ENCODE results near the gene FUT6.

The FUT6 gene

DNA sequence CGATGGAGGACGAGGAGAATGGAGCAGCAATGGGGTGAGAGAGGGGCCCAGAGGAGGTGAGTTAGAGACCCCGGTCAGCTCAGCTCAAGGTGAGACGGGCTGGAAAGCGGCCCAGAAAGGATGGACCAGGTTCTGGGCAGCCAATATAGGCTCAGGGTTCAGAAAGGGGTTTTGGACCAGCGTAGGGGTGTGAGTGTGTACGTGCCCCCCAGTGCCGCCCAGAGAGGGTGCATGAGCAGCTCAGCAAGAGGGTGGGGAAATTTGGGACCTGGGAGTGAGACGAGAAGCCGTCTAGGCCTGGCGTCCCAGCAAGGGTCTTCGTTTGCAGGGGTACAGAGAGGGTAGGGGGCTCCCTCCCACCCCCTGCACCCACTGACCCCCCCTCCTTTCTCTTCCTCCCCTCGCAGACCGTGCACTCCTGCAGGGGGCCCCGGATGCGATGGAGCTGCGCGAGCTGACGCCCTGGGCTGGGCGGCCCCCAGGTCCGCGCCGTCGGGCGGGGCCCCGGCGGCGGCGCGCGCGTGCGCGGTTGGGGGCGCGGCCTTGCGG is 12.1 kb downstream of the FUT6 start:
- no peak for DNase-seq

DNA sequence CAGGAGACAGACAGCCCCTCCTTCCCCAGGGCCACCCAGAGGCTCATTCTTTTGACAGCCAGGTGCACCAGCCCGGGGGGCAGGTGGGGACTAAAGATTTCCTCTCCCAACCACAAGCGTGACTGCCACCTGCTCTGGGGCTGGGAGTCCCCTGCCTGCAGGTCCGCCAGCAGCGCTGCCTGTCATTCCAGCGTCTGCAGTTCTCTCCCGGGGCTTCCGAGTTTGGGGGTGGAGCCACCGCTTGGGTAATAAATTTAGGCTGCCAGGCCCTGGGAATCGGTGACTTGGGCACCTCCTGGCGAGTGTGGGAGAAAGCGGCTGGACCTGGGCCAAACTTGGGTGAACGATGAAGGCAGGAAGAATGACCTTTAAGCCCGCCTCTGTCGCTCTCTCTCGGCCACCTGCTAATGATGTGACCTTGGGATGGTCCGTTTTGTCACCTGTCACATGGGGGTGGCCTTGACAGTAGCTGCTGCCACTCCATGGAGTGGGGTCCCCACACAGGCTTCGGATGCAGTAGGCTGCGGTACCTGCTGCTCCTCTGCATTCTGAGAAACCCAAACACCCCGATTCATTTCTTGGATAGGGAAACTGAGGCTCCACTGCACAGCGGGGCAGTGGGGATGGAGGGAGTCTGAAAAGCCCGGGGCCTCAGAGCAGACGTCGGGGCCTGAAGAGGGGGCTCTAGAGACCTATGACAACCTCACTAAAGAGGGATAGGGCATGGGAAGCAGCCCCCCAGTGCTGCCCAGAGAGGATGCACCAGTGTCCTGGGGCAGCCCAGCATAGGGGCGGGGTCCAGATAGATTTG is 12.8 kb downstream of the FUT6 start:
- DNase-seq, result no peak

DNA sequence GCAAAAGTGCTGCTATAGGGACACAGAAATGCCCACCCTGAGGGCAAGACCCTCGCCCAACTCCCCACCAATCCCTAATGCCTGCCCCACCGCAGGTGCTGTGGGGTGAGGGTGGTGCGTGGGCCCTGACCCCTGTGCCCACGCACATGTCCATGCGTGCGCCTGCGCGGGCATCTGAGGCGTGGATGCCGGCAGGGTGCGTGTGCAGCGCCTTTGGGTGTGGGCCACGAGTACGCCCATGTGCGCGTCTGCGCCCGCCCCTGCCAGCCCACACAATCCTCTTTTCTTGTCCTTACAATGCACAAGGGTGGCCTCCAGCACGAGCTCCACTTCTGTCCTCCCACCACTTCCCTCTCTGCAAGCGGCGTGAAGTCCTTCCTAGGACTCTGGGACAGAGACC is 14.3 kb downstream of the FUT6 start:
- no peak for DNase-seq

DNA sequence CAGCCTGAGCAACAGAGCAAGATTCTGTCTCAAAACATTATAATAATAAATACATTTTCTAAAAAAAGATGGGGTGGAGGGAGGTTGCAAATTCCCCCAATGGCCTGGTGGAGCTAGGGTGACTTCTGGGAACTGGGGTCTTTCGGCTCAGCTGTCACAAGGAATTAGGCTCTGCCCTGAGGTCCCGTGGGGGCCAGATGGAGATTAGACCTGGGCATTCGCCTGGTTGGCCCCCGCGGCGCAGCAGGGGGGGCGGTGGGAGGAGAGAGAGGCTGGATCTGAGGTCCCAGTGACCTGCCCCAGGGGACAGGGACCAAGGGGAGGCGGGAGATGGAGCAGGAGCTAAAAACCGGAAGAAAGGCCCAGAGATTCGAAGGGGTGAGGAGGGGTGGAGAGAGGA is 14.8 kb downstream of the FUT6 start:
- no peak for DNase-seq

DNA sequence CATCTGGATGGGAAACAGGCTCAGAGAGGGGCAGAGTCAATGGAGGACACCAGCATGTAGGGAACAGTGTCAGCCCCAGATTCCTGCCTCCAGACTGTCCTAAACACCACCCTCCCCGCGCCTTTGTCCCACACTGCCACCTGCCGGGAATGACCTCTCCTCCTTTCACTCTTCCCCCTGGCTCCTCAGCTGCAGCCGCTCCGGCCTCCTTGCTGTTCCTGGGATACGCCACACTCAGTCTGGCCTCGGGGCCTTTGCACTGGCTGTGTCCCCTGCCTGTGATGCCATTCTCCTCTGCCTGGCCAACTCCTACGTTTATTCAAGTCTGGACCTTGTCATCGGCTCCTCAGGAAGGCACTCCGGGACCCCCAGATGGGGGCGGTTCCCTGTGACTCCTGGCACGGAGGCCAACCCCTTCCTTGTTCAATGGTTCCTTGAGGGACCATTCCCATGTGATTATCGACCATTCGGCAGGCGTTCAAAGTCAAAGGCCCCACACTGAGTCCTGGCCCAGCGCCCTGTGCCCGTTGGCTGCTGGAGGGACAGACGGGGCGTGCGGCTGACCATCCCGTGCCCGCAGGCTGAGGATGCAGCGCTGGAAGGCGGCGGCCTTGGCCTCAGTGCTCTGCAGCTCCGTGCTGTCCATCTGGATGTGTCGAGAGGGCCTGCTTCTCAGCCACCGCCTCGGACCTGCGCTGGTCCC is 15.8 kb downstream of the FUT6 start:
- DNase-seq, result no peak

DNA sequence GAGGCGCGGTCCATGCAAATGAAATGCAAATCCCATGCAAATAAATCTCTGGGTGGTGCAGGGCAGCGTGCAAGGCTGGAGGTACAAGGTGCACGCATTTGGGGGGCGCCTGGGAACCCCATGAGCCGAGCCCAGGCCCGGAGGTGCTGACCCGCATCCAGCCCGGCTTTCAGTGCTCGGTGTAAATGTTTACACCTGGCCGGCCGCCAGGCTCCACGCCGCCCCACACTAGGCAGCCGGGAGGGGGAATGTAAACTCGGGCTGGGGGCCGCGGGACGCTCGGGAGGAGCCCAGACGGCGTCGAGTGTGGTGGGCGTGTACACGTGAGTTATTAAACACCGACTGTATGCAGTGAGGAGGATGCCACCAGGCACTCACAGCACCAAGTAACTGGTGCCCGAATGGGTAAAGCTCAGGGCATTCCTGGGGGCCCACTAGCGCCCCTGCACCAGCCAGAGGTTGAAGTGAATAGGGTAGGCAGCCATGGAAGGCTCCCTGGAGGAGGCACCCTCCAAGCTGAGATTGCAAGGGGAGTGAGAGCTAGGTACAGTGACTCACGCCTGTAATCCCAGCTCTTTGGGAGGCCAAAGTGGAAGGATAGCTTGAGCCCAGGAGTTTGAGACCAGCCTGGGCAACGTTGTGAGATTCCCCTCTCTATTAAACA is 17.2 kb downstream of the FUT6 start:
- DNase-seq, result no peak

DNA sequence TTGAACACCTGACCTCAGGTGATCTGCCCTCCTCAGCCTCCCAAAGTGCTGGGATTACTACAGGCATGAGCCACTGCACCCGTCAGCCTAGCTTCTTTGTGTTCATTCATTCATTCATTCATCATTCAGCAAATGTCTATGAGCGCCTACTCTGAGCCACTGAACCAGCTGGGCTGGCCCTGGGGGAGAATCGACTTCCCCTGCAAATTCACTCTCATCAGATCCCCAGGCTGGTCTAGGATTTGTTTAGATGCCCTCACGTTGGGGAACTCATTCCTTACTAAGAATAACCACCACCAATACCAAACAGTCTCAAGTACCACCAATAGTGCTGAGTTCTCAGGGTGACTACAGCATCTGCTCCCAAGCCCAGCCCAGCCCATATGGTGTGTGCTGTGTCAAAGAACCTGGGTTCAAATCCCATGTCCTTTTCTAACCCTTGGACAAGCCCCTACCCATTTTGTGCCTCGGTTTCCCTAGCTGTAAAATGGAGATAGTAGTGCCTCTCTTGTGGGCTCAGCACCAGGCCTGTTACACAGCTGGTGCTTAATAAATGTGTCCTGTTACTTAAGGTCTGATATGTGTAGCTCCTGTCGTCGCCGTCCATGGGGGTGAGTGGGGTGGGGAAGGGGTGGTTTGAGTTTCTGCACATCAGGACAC is 17.9 kb downstream of the FUT6 start:
- no peak for DNase-seq

DNA sequence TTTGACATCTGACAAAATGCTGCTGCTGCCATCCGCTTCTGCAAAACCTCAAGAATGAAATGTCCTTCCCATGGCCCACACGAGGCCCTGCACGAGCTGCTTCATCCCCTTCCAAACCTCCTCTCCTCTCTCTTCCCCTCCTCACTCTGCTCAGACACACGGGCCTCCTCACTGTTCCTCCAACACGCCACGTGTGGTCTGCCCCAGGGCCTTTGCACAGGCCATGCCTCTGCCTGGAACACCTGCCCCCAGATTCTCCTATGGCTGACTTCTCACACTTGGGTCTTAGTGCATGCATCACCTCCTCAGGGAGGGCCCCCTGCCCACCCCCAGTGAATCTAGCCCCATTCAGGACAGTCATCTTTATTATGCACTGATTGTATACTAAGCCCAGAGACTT is 18.7 kb downstream of the FUT6 start:
- no peak for DNase-seq

DNA sequence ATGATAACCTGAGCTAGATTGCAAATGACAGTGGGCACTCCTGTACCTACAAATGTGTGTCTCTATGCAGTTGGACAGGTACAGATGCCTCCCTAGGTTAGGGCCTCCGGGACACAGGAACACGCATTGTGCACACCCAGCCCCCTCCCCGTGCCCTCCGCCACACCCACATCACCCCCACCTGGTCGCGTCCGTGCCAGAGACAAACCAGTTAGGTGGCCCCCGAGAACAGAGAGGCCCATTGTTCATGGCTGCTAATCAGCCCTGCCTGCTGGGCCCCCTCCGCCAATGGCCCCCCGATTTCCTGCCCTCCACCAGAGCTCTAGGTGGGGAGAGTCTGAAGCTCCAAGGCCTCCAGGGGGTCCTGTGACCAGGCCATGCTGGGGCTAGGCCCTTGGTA is 20.9 kb downstream of the FUT6 start:
- no peak for DNase-seq

DNA sequence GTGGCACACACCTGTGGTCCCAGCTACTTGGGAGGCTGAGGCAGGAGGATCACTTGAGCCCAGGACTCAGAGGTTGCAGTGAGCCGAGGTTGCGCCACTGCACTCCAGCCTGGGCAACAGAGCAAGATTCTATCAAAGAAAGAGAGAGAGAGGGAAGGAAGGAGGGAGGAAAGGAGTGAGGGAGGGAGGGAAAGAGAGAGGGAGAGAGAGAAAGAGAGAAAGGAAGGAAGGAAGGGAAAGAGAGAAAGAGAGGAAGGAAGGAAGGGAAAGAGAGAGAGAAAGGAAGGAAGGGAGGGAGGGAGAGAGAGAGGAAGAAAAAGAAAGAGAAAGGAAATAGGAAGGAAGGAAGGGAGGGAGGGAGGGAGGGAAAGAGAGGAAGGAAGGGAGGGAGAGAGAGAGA is 22.3 kb downstream of the FUT6 start:
- DNase-seq, result no peak

DNA sequence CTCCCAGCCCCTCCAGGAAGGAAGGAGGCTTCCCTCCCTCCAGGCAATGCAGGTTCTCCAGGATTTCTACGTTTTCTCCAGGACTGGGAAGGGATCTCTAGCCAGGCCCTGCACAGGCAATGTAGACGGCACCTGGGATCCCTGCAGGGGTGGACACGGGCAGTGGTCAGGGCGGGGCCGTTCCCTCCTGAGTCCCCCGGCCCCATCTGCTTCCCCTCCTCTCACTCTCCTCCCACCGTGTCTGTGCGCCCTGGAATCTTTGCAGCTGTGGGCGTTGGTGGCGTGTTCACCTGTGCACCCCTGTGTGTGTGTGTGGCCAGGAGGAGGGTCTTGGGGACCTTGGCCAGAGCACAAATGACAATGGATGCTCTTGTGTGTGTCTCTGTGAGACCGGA is 24.7 kb downstream of the FUT6 start:
- no peak for DNase-seq

DNA sequence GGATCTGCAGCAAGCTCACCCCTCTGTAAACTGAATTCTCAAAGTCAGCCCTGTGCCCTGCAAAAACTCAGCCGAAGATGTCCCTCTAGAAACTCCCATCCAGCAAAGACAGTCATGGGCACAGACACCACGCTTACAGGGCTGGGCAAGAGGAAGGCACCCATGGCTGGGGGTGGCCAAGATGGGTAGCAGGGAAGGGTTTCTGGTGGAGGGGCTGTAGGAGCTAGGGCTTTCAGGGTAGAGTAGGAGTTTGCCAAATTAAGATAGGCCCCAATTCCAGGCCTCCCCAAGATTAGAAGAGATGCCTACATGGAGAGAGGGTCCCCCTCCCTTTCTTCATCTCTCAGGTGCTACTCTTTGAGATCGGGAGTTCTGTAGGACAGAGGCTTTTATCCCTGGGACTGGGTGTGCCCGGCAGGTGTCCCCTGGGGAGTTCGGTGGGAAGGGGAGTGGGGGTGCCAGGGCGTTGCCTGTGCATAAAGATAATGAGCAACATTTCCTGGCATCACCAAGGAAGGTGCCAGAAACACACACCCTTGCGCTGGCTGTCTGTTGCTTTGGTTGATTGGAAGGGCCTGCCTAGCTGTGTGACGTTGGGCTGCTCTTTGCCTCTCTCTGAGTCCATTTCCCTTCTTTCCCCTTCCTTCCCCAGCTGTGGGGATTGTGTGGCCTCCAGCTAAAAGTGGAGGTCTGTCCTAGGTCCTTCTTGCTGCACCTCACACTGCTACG is 25.2 kb downstream of the FUT6 start:
- no peak for DNase-seq

DNA sequence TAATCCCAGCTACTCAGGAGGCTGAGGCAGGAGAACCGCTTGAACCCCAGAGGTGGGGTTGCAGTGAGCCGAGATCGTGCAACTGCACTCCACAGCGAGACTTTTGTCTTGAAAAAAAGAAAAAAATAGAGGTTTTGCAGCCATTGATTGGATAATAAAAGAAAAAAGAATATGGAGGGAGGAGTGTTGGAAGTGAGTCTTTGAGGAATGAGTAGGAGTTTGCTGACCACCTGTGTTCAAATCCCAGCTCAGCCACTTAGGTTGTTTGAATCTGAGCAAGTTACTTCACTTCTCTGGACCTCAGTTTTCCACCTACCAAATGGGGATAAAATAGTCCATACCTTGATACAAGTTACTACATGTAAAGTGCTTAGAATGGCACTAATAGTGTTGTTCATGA is 28.4 kb downstream of the FUT6 start:
- DNase-seq, result no peak

DNA sequence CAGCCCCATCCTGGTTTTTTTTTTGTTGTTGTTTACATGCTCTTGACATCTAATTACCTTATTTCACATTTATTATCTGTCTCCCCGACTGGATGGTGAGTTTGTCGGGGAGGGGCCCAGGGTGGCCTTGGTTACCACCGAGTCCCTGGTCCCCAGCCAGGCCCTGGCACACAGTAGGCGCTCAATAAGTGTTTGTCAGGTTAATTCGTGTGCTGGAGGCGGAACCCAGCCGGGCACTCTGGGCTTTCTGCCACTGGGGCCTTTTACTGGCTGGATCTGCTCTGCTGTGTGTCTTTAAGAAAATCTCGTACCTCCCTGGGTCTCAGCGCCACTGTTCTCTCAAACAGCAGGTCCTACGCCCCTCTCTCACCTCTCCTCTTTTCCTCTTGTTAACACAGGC is 30.0 kb downstream of the FUT6 start:
- DNase-seq, result no peak

DNA sequence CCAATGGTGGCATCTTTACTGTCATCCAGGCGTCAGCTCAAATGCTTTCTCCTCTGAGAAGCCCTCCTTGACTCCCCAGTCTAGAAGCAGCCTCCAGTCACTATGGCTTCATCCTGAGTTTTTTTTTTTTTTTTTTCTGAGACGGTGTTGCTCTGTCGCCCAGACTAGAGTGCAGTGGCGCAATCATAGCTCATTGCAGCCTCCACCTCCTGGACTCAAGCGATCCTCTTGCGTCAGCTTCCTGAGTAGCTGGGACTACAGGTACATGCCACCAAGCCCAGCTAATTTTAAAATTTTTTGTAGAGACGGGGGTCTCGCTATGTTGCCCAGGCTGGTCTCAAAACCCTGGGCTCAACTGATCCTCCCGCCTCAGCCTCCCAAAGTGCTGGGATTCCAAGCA is 30.4 kb downstream of the FUT6 start:
- no peak for DNase-seq

DNA sequence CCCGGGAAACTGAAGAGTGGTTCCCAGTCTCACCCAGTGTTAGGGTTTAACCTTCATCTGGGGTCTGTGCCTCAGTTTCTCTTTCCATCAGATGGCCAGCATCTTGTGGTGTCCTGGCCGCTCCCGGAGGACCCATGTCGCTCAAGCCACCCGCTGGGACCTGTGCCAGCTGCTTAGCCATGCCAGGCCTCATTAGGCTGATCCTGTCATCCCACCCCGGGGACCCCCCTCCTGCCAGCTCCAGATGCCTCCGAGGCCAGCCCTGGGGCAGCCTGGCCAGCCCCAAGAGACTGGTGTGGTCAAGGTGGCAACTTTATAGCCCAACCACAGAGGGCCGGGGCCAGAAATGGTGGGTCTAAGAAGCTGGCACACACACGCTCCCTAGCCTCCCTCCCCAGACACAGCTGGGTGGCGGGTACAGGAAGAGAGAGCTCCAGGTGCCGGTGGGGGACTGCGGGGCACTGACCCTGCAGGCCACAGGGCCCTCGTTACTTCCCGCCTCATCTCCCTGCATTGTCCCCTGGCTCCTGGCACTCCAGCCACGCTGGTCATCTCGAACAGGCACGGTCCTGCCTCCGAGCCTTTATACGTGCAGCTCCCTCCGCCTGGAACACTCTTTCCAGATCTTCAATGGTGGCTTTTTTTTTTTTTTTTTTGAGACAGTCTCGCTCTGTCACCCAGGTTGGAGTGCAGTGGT is 31.2 kb downstream of the FUT6 start:
- no peak for DNase-seq

DNA sequence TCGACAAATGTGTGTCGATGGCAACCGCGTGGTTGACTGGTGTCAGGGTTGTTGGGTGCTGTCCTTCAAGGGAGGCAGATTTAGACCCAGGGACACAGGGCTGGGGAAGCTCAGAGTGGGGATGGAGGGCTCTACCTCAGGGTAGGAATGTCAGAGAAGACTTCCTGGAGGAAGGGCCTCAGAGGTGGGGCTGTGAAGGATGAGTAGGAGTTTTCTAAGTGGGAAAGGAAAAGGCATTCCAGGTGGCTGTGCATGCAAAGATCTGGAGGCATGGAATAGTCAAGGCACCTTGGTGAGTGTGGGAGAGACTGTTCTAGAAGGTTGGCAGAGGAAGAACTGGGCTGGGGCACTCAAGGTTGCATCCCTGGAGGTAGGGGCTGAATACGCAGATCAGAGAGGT is 32.6 kb downstream of the FUT6 start:
- no peak for DNase-seq

DNA sequence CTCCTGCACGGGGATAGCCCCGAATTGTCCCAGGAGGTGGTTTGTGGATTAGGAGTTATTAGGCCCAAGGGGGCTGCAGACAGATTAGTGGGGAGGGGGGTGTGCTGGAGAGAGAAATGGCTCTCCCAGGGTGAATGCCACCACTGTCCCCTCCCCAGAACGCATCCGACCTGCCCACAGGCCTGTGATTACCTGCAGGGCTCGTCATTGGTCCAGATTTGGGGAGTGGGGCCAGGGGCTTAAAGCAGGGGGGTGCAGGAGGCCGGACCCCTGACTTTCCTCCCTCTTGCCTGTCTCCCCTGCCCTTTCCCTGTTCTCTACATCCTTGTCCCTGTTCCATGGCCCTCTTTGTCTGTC is 33.4 kb downstream of the FUT6 start:
- DNase-seq, result no peak

DNA sequence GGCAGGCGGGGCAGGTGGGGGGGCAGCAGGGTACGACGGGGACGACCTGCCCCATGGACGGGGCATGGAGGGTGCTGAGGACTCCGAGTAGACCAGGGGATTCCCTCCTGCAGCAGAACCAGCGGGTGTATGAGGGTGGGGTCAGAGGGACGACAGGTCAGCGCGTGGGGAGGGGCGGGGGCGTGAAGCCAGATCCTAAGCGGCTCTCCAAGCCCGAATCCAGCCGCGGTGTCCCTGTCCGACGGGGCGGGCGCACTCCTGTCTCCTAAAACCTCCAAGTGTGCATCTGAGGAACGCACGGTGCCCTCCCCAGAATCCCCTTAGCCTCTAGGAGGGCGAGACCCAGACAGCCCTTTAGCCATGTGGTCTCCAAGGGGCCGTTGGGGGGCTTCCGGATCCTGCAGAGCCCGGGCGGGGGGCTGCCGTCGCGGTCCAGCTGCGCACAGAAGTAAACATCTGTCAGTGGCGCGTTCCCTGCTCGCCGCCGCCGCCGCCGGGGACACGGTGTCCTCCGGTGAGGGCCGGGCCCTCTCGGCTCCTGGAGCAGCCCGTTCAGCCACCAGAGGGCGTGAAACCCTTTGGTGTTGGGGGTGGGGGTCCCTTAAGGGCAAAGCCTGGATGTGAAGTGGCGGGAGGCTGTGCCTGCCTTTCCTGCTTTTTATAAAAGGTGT is 33.9 kb downstream of the FUT6 start:
- peak; percentile 60 for DNase-seq

DNA sequence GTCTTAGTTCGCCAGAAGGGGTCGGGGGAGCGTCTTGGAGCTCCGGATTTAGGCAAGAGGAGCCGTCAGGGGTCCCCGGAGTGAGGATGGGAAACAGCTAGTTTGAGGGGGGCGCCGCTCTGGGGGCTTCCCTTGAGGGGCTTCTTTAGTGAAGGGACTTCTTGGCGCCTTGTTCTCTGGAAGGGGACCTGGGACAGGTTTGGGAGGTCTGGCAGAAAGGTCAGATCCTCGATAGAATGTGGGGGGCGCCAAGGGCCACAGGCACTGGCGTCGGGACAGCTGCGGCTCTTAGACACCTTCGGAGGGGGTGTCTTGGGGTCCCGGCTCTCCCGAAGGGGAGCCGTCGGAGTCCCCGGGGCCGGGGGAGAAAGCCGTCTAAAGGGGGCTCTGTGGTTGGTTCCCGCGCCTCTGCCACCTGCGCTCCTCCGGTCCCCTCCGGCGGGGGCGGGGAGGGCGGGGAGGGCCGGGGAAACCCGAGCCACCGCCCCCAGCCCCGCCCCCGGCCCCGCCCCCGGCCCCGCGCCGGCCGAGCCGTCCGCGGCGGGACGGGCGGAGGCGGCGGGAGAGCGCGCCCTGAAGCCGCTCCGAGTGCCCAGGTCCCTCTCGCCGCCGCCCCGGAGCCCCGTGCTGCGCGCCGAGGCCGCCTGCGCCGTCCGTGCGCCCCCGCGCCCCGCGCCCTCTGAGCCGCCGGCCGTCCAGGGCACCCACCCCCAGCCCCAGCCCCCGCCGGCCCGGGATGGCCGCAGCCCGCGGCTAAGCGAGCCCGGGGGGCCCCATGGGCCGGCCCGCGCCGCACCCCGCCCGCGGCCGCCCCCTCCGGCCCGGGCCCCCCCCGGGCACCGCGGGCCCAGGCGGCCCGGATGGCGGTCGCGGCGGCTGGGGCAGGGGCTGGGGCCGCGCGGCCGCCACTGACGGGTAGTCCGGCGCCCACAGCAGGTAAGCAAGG is 34.7 kb downstream of the FUT6 start, which contains the start of gene NRTN:
Gene NRTN (plus strand): TSS at position 552 of the 946 bp plus-strand sequence. CDS start 19,099 bp downstream, outside the sequence.
- peak; percentile 35 for DNase-seq
